Mesothelial cell of epicardium (in vitro differentiated cells): Measurements from ENCODE around the gene SECTM1. TPM values are rescaled to one million over a fixed set of nuclear protein-coding genes. Genes with fewer than 3 reads are reported as not detected.

Source experiments
- DNase-seq, 2 experiments: peaks; one replicate each; pipeline ENCODE4 v3.0.0; 2021; ENCODE audit warnings: low spot score in 2 of 2; ENCODE audit not compliant: unreplicated experiment in 2 of 2
- H3K27ac Mint-ChIP-seq: 2 replicates; pipeline ENCODE4 v1.8.0; 2021; ENCODE audit warnings: mixed read lengths
- H3K27me3 Mint-ChIP-seq: 2 replicates; pipeline ENCODE4 v1.8.0; 2021; ENCODE audit warnings: low read depth, mixed read lengths
- H3K36me3 Mint-ChIP-seq: 2 replicates; pipeline ENCODE4 v1.8.0; 2021; ENCODE audit warnings: mixed read lengths
- H3K4me1 Mint-ChIP-seq: 2 replicates; pipeline ENCODE4 v1.8.0; 2021; ENCODE audit warnings: mixed read lengths
- H3K4me3 Mint-ChIP-seq: 2 replicates; pipeline ENCODE4 v1.8.0; 2021; ENCODE audit warnings: mild to moderate bottlenecking, moderate library complexity, mixed read lengths
- H3K9me3 Mint-ChIP-seq: 2 replicates; pipeline ENCODE4 v1.8.0; 2021; ENCODE audit warnings: mixed read lengths
- total RNA-seq: library from RNA; stranded (reverse); gene quantifications from 3 replicates; pipeline ENCODE4 v1.2.1, GENCODE V29; 2021
- TF ChIP-seq, protein P1 (sequence below): fragments of 200-600 bp; sonication (generic); IDR thresholded peaks from one replicate; pipeline ENCODE4 v1.5.0; 2021; ENCODE audit warnings: antibody characterized with exemption; ENCODE audit not compliant: unreplicated experiment

The SECTM1 gene
- total RNA-seq, 1 donor from 2014 or later = 7.0 TPM

DNA sequence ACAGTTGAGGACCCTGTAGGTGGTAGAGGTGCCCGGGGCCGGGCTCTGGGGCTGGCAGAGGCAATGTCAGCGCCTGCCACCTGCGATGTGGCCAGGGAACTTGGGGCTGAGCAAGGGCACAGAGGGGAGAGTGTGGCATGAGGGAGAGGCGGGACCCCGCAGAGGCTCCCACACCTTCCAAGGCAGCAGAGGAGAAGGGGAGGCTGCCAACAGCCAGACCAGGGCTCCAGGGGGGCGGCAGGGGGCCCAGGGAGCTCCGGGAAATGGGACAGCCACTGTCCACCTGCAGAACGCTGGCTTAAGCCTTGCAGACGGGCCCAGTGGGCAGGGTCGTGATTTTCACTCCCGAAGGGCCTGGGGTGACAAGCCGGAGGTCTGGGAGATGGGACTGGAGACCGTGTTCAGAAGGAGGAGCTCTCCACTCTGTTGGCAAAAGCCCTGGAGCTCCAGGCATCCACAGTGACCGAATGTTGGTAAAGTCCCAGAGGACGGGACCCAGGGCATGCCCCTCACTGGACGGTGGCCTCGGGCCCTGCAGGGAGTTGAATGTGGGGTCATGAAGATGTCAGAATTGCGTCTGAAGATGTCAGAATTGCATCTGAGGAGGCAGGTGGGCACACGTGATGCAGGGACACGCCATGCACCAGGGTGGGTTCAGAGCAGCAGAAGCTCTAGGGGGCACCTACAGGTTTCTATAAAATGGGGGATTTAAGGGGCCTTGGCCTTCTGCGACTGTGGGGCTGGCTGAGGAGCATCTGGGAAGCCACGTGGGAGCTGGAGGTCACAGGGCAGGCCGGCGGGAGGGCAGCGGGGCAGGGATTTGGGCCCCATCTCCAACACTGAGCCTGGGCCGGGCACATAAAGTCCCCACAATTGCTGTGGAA, 34.8 kb downstream of the SECTM1 start:
- H3K27ac Mint-ChIP-seq = no peak overlapping the region
- TF ChIP-seq, protein P1, sequence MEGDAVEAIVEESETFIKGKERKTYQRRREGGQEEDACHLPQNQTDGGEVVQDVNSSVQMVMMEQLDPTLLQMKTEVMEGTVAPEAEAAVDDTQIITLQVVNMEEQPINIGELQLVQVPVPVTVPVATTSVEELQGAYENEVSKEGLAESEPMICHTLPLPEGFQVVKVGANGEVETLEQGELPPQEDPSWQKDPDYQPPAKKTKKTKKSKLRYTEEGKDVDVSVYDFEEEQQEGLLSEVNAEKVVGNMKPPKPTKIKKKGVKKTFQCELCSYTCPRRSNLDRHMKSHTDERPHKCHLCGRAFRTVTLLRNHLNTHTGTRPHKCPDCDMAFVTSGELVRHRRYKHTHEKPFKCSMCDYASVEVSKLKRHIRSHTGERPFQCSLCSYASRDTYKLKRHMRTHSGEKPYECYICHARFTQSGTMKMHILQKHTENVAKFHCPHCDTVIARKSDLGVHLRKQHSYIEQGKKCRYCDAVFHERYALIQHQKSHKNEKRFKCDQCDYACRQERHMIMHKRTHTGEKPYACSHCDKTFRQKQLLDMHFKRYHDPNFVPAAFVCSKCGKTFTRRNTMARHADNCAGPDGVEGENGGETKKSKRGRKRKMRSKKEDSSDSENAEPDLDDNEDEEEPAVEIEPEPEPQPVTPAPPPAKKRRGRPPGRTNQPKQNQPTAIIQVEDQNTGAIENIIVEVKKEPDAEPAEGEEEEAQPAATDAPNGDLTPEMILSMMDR = no peak
- no peaks in the 10 kb centered on the region for H3K36me3 Mint-ChIP-seq
- H3K4me3 Mint-ChIP-seq = no peak overlapping the region
- no peak for DNase-seq
- H3K27me3 Mint-ChIP-seq = peaks cover 24% of the 10 kb centered on the region
- H3K9me3 Mint-ChIP-seq = no peaks in the 10 kb centered on the region
- H3K4me1 Mint-ChIP-seq = peaks cover 47% of the 10 kb centered on the region

GRCh38 chr17:82297714-82298537, 35.6 kb downstream of the SECTM1 start:
- Mint-ChIP-seq H3K36me3 (no peaks in the 10 kb centered on the region), H3K9me3 (no peaks in the 10 kb centered on the region), H3K4me3 (peak overlapping the region; percentile 49), H3K4me1 (peaks cover 45% of the 10 kb centered on the region), H3K27me3 (peaks cover 24% of the 10 kb centered on the region), H3K27ac (peak overlapping the region; percentile 91)
- TF ChIP-seq, protein P1 = no peak
- peak in 1 of 2 experiments; percentile 62 for DNase-seq

DNA sequence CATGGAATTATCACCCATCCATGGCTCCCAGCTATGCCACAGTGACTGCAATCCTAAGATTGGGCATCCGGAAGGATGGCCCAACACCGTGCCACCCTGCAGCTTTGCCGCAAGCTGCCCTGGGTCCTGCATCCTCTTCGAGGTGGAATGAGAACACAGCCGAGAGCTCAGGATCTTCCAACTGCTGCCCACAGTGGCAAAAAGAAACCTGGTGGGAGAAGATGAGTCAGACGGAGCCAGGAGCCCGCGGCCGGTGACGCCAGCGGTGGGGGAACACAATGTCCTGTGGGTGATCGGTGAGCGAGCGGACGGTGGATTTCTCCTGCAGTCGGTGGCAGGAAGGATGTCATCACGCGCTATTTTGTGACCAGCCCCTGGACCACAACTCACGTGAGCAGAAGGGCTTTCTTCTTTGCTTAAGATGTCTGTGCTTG, 36.3 kb downstream of the SECTM1 start:
- H3K36me3 Mint-ChIP-seq = no peaks in the 10 kb centered on the region
- peaks cover 43% of the 10 kb centered on the region for H3K4me1 Mint-ChIP-seq
- peak overlapping the region; percentile 49 for H3K4me3 Mint-ChIP-seq
- H3K9me3 Mint-ChIP-seq = no peaks in the 10 kb centered on the region
- peak overlapping the region; percentile 25 for H3K27ac Mint-ChIP-seq
- DNase-seq = no peak
- TF ChIP-seq, protein P1 = no peak
- peaks cover 24% of the 10 kb centered on the region for H3K27me3 Mint-ChIP-seq

- no peak overlapping the region for H3K4me3 Mint-ChIP-seq
- peaks cover 39% of the 10 kb centered on the region for H3K4me1 Mint-ChIP-seq
- H3K9me3 Mint-ChIP-seq = no peaks in the 10 kb centered on the region
- H3K27me3 Mint-ChIP-seq = peaks cover 24% of the 10 kb centered on the region
- H3K36me3 Mint-ChIP-seq = no peaks in the 10 kb centered on the region
- no peak for DNase-seq
- TF ChIP-seq, protein P1 = no peak
- peak overlapping the region; percentile 25 for H3K27ac Mint-ChIP-seq
These were observed 36.9 kb downstream of the SECTM1 start for GRCh38 chr17:82296511-82297279.

GRCh38 chr17:82295472-82295814, 38.1 kb downstream of the SECTM1 start:
- H3K9me3 Mint-ChIP-seq = no peaks in the 10 kb centered on the region
- no peak for DNase-seq
- H3K4me3 Mint-ChIP-seq = no peak overlapping the region
- peaks cover 24% of the 10 kb centered on the region for H3K27me3 Mint-ChIP-seq
- peak overlapping the region; percentile 7 for H3K27ac Mint-ChIP-seq
- no peaks in the 10 kb centered on the region for H3K36me3 Mint-ChIP-seq
- H3K4me1 Mint-ChIP-seq = peaks cover 34% of the 10 kb centered on the region
- TF ChIP-seq, protein P1 = no peak
